K562 (cell line): ENCODE data around the gene STOML3. TPM values are rescaled to one million over a fixed set of nuclear protein-coding genes. Genes with fewer than 3 reads are reported as not detected.

Source experiments
- ATAC-seq: fragments of 200-7000 bp; cut with Tn5 transposase; 3 replicates; pipeline ENCODE4 v1.9.1; 2020; ENCODE audit warnings: moderate library complexity
- BruUV-seq: library from RNA; stranded (reverse); fragments of 400-500 nt; replicated peaks from 2 replicates; lab custom pipeline; 2021; lab: Mats Ljungman, UMichigan
- CTCF ChIA-PET: fragments of 300-600 bp; formaldehyde crosslinking; extraction: SDS; loops from one replicate; lab custom pipeline; 2021; ENCODE audit warnings: low intra/inter-chr PET ratio; lab: Yijun Ruan, JAX
- POLR2A ChIA-PET: fragments of 300-600, 350-650 bp; sonication (Branson Sonifier 250); formaldehyde crosslinking; extraction: SDS; loops from one replicate; lab custom pipeline; 2021; ENCODE audit warnings: antibody characterized with exemption, inconsistent platforms; lab: Yijun Ruan, JAX
- DNase-seq, 4 experiments: peaks; one replicate each; pipeline versions ENCODE4 v3.0.0 to v3.0.0-alpha.2; 2011 to 2018; ENCODE audit warnings: low spot score in 3 of 4, mixed read lengths in 3 of 4; ENCODE audit errors: extremely low read depth in 1 of 4
- FAIRE-seq: peaks from 2 replicates; lab custom pipeline; 2011; peaks lifted over from hg19 to GRCh38; lab: Jason Lieb, UNC
- H2AFZ ChIP-seq: 2 replicates; pipeline ENCODE4 v1.6.0; 2011; ENCODE audit warnings: low read depth, low read length, control low read depth, inconsistent platforms
- H3K27ac ChIP-seq: fragments of 200-600 bp; 3 replicates; pipeline ENCODE4 v1.8.0; 2011; ENCODE audit warnings: low read depth, mild to moderate bottlenecking, control low read depth, inconsistent platforms, low read length, moderate library complexity, mixed read lengths; ENCODE audit errors: extremely low read depth
- H3K27me3 ChIP-seq, 2 experiments: fragments of 300-600 bp in 1 of 2; 2 replicates in 1 of 2; 3 replicates in 1 of 2; pipeline versions ENCODE4 v1.6.0 to v1.8.0; 2011; ENCODE audit warnings: inconsistent platforms in 2 of 2, low read length in 2 of 2, mild to moderate bottlenecking in 1 of 2, mixed read lengths in 1 of 2, moderate library complexity in 1 of 2; ENCODE audit not compliant: control insufficient read depth in 2 of 2, insufficient read depth in 2 of 2
- H3K36me3 ChIP-seq: fragments of 300-600 bp; 3 replicates; pipeline ENCODE4 v1.8.0; 2011; ENCODE audit warnings: mild to moderate bottlenecking, low read length, inconsistent platforms; ENCODE audit not compliant: control insufficient read depth, insufficient read depth
- H3K4me1 ChIP-seq, 2 experiments: fragments of 200-600 bp in 1 of 2; replicated peaks in 1 of 2; 2 replicates in 1 of 2; 3 replicates in 1 of 2; pipeline versions ENCODE4 v1.5.1 to v1.8.0; 2011; ENCODE audit warnings: inconsistent platforms in 2 of 2, low read length in 2 of 2, mild to moderate bottlenecking in 1 of 2, mixed read lengths in 1 of 2, moderate library complexity in 1 of 2; ENCODE audit not compliant: control insufficient read depth in 2 of 2, insufficient read depth in 2 of 2
- H3K4me2 ChIP-seq: 2 replicates; pipeline ENCODE4 v1.6.1; 2011; ENCODE audit warnings: low read length, control low read depth, inconsistent platforms, mixed read lengths; ENCODE audit not compliant: insufficient read depth
- H3K4me3 ChIP-seq: fragments of 200-600 bp; sonication (generic), shearing (Covaris generic); 2 replicates; pipeline ENCODE4 v1.5.1; 2016; ENCODE audit warnings: control low read depth, inconsistent platforms
- H3K79me2 ChIP-seq: fragments of 200-600 bp; 3 replicates; pipeline ENCODE4 v1.8.0; 2011; ENCODE audit warnings: low read length, inconsistent platforms; ENCODE audit not compliant: control insufficient read depth, insufficient read depth
- H3K9ac ChIP-seq, 2 experiments: 2 replicates each; pipeline versions ENCODE4 v1.6.0 to v1.6.1; 2011; ENCODE audit warnings: low read depth in 2 of 2, low read length in 2 of 2, control low read depth in 1 of 2, inconsistent platforms in 1 of 2, mild to moderate bottlenecking in 1 of 2, mixed read lengths in 1 of 2; ENCODE audit not compliant: insufficient read depth in 1 of 2
- H3K9me1 ChIP-seq: one replicate; pipeline ENCODE4 v1.6.0; 2011; ENCODE audit warnings: inconsistent platforms, mild to moderate bottlenecking, low read length, moderate library complexity; ENCODE audit not compliant: control insufficient read depth, insufficient read depth
- H3K9me3 ChIP-seq: replicated peaks from 2 replicates; pipeline ENCODE4 v1.5.1; 2011; ENCODE audit warnings: low read depth, low read length, inconsistent platforms; ENCODE audit not compliant: control insufficient read depth, insufficient read depth
- H4K20me1 ChIP-seq: replicated peaks from 2 replicates; pipeline ENCODE4 v1.6.1; 2011; ENCODE audit warnings: low read length, inconsistent platforms, mixed read lengths; ENCODE audit not compliant: control insufficient read depth, insufficient read depth
- GABPB2 ChIP-seq: fragments of 250-450 bp; sonication (Bioruptor Pico); conservative IDR thresholded peaks from 2 replicates; pipeline ENCODE4 v1.5.1; 2021; ENCODE audit warnings: mild to moderate bottlenecking
- KDM1A ChIP-seq, 2 experiments: fragments of 450-650 bp; IDR thresholded peaks; 2 replicates each; pipeline ENCODE4 v1.6.1; 2016; ENCODE audit warnings: mild to moderate bottlenecking in 2 of 2
- NR2C2 ChIP-seq, 2 experiments: fragments of 200-800 bp in 1 of 2; sonication (Bioruptor generic) in 1 of 2; sonication (generic) in 1 of 2; formaldehyde crosslinking in 1 of 2; IDR thresholded peaks; 2 replicates each; pipeline versions ENCODE4 v1.6.1 to v1.8.0; 2016 to 2022; ENCODE audit warnings: mild to moderate bottlenecking in 1 of 2, missing compliant biosample characterization in 1 of 2, missing genetic modification characterization in 1 of 2, missing genetic modification reagents in 1 of 2
- SNRNP70 ChIP-seq: fragments of 200-400 bp; formaldehyde crosslinking; optimal IDR thresholded peaks from 2 replicates; pipeline ENCODE3; 2017; ENCODE audit warnings: low read depth, low read length
- ZNF431 ChIP-seq: sonication (generic); formaldehyde crosslinking; IDR thresholded peaks from 2 replicates; pipeline ENCODE4 v1.8.0; 2022; ENCODE audit warnings: mild to moderate bottlenecking, missing genetic modification reagents
- ZNF583 ChIP-seq: fragments of 250-450 bp; sonication (Bioruptor Pico); IDR thresholded peaks from 2 replicates; pipeline ENCODE4 v1.4.0; 2020
- WGBS: fragments of 100-300 bp; shearing (Covaris generic); methylation state at CpG from one replicate; pipeline ENCODE4 v1.1.6; 2016; ENCODE audit warnings: low coverage, mixed read lengths; ENCODE audit not compliant: insufficient coverage; ENCODE audit errors: missing lambda C conversion rate; 5-methylcytosine and 5-hydroxymethylcytosine counted together
- in situ Hi-C: fragments of 300-500 bp; cut with MboI; formaldehyde crosslinking; loops from 4 replicates; pipeline ENCODE4 v1.15.0; 2018; ENCODE audit warnings: inconsistent platforms, mixed read lengths
- intact Hi-C: fragments of 100-400 bp; cut with micrococcal nuclease; formaldehyde crosslinking; loops from 2 replicates; pipeline ENCODE4 v1.14.2; 2022
- polyA plus RNA-seq, 8 experiments: library from polyadenylated mRNA; depleted of rRNA in 4 of 8; stranded (reverse) in 5 of 8; unstranded in 3 of 8; fragments of >200 nt; fragmentation: Nextera tagmentation in 2 of 8; fragmentation: Illumina TruSeq in 1 of 8; extraction: Ambion mirVana in 2 of 8; extraction: Trizol in 1 of 8; gene quantifications; 2 replicates each; pipeline versions ENCODE4 v1.2.1 to v1.2.3, GENCODE V29; 2011 to 2014; ENCODE audit warnings: inconsistent platforms in 1 of 8, missing spikeins in 1 of 8
- total RNA-seq, 7 experiments: library from RNA; depleted of rRNA in 6 of 7; stranded (reverse); fragments of >200 nt in 6 of 7; fragmentation: Illumina TruSeq in 2 of 7; extraction: Trizol in 2 of 7; gene quantifications; 2 replicates each; pipeline versions ENCODE4 v1.2.1 to v1.2.3, GENCODE V29; 2011 to 2021; ENCODE audit warnings: low replicate concordance in 1 of 7
- TF ChIP-seq, protein P1 (sequence below): fragments of 250-450 bp; sonication (Bioruptor Pico); IDR thresholded peaks from 2 replicates; pipeline ENCODE4 v1.8.0; 2022; ENCODE audit warnings: moderate library complexity, mild to moderate bottlenecking, inconsistent platforms

Gene STOML3
- total and polyA plus RNA-seq, 9 of the 15 experiments (the other 6 are each of a cell fraction or from before 2014, with no cell fraction given), result 0.04 TPM; not detected in 8

DNA sequence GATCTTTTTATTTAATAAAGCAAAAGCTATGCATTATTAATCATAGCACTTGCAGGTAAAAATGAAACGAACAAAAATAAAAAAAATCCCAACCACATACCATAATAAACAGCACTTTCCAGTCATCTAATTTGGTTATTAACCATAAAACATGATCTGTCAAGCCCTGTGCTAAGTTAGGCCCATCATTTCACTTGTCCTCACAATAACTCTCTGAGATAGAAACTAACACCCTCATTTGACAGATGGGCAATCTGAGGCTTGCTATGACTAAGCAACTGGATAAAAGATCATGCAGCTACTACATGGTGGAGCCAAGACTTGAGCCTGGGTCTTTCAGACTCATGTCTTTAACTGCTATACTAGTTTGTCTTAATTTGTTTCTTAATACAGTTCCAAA is 25.5 kb upstream of the STOML3 start:
- H3K36me3 ChIP-seq, result peaks cover 80% of the 10 kb centered on the region
- no peaks in the 10 kb centered on the region for H4K20me1 ChIP-seq
- H3K27ac ChIP-seq, result no peak overlapping the region
- H2AFZ ChIP-seq, result no peak overlapping the region
- no peak overlapping the region for H3K4me3 ChIP-seq
- H3K4me2 ChIP-seq, result no peak overlapping the region
- no peaks in the 10 kb centered on the region for H3K9me3 ChIP-seq
- FAIRE-seq (no peak), DNase-seq (no peak), ATAC-seq (no peak)
- in situ Hi-C loops, result no loop called here
- H3K79me2 ChIP-seq, result no peaks in the 10 kb centered on the region
- intact Hi-C loops, result loop anchor here (2.0 kb wide), 1 partner anchor 45 kb away; no protein-coding TSS in a partner anchor
- WGBS, result 71% methylated on average over 1 of the region's 1 CpG
- TF ChIP-seq GABPB2 (CRISPR knock-in tag) (no peak), NR2C2 (CRISPR knock-in tag; IDR thresholded peaks at IDR 0.05) (no peak), NR2C2 (tag; IDR thresholded peaks at IDR 0.05) (no peak), ZNF431 (CRISPR knock-in tag) (no peak), KDM1A (IDR thresholded peaks at IDR 0.05) (no peak), SNRNP70 (no peak), ZNF583 (no peak)
- TF ChIP-seq, protein P1, sequence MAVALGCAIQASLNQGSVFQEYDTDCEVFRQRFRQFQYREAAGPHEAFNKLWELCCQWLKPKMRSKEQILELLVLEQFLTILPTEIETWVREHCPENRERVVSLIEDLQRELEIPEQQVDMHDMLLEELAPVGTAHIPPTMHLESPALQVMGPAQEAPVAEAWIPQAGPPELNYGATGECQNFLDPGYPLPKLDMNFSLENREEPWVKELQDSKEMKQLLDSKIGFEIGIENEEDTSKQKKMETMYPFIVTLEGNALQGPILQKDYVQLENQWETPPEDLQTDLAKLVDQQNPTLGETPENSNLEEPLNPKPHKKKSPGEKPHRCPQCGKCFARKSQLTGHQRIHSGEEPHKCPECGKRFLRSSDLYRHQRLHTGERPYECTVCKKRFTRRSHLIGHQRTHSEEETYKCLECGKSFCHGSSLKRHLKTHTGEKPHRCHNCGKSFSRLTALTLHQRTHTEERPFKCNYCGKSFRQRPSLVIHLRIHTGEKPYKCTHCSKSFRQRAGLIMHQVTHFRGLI (CRISPR knock-in tag), result no peak
- no peaks in the 10 kb centered on the region for H3K27me3 ChIP-seq
- ChIA-PET CTCF (no interaction called here), POLR2A (interaction anchor here (1.3 kb wide), 1 partner anchor 14 kb away, joined by 3 read pairs; no protein-coding TSS in a partner anchor)
- no peak overlapping the region for H3K9ac ChIP-seq
- no peaks in the 10 kb centered on the region for H3K4me1 ChIP-seq
- BruUV-seq, result no TSS peak
- H3K9me1 ChIP-seq, result no peaks in the 10 kb centered on the region
